Measurements from ENCODE around the gene ITIH4. TPM values are rescaled to one million over a fixed set of nuclear protein-coding genes. Genes with fewer than 3 reads are reported as not detected.

ITIH4 gene
- polyA plus RNA-seq, 1 of the 3 experiments (the other 2 are of a cell fraction), result 2.0 TPM

DNA sequence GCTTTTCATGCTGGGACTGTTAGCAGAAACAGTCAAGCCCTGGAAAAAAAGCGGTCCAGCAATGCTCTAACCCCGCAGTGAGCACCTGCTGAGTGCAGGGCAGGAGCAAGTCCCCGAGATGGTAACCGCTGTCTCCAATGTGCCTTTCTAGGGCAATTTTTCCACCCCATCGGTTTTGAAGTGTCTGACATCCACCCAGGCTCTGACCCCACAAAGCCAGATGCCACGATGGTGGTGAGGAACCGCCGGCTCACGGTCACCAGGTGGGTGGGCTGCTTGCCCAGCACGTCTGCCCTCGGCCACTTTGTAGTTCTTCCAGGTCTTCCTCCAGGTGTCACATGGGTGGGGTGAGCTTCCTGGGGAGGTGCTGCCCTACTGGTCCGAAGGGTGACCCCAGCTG, 39.1 kb downstream of the ITIH4 start (continued):
- TF ChIP-seq, protein P1, sequence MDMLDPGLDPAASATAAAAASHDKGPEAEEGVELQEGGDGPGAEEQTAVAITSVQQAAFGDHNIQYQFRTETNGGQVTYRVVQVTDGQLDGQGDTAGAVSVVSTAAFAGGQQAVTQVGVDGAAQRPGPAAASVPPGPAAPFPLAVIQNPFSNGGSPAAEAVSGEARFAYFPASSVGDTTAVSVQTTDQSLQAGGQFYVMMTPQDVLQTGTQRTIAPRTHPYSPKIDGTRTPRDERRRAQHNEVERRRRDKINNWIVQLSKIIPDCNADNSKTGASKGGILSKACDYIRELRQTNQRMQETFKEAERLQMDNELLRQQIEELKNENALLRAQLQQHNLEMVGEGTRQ (IDR thresholded peaks at IDR 0.05; ENCODE audit: borderline replicate concordance, low read depth, low read length), result no peak
- TF ChIP-seq JUND (IDR thresholded peaks at IDR 0.05), result no peak
- no peak for TF ChIP-seq EZH2phosphoT487 (IDR thresholded peaks at IDR 0.05; ENCODE audit: borderline replicate concordance, low read depth)

DNA sequence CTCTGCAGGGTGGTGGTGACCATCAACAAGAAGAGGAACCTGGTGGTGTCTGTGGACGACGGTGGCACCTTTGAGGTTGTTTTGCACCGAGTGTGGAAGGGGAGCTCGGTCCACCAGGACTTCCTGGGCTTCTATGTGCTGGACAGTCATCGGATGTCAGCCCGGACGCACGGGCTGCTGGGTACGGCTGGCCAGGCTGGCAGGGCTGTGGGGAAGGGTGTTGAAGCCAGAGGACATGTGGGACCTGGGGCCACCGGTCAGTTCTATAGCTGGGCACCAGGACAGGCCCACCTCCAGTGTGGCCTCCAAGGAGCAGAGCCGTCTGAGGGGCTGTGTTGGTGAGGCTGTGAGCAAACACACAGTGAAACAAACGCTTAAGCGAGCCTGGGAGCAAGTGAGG, 39.7 kb downstream of the ITIH4 start:
- H3K9me3 ChIP-seq, result no peaks in the 10 kb centered on the region
- H3K9ac ChIP-seq, result no peak overlapping the region
- WGBS (ENCODE audit: low lambda C conversion rate), result 76% methylated on average over 12 of the region's 13 CpGs
- ChIA-PET CTCF (interaction anchor here (1.0 to 1.9 kb wide), 3 partner anchors 9 to 24 kb away, joined by 3 to 5 read pairs (median 4); no protein-coding TSS in a partner anchor), POLR2A (no interaction called here)
- H3K27ac ChIP-seq (ENCODE audit: low read depth in 2 of 2, low read length in 1 of 2), result no peak overlapping the region
- TF ChIP-seq, protein P1 (IDR thresholded peaks at IDR 0.05; ENCODE audit: borderline replicate concordance, low read depth, low read length), result no peak
- no peak for TF ChIP-seq NFIC (IDR thresholded peaks at IDR 0.05; ENCODE audit: borderline replicate concordance)
- TF ChIP-seq SIN3A (IDR thresholded peaks at IDR 0.05; ENCODE audit: borderline replicate concordance, low read depth, low read length), result no peak
- TF ChIP-seq NRF1 (IDR thresholded peaks at IDR 0.05; ENCODE audit: low read depth, low read length), result no peak
- TF ChIP-seq MXI1 (IDR thresholded peaks at IDR 0.05; ENCODE audit: low read depth, low read length), result no peak
- no peak for TF ChIP-seq ELF1 (IDR thresholded peaks at IDR 0.05)
- no peak for TF ChIP-seq GABPA (IDR thresholded peaks at IDR 0.05; ENCODE audit: low read depth)
- no peak for TF ChIP-seq YY1 (IDR thresholded peaks at IDR 0.05; ENCODE audit: low read depth)
- TF ChIP-seq GATA2 (CRISPR knock-in tag; IDR thresholded peaks at IDR 0.05), result no peak
- no peaks in the 10 kb centered on the region for H3K79me2 ChIP-seq (ENCODE audit: insufficient read depth)
- H2AFZ ChIP-seq (ENCODE audit: low read depth), result no peak overlapping the region
- no peaks in the 10 kb centered on the region for H3K27me3 ChIP-seq (ENCODE audit: insufficient read depth)
- no peak overlapping the region for H3K4me2 ChIP-seq
- no peaks in the 10 kb centered on the region for H4K20me1 ChIP-seq (ENCODE audit: insufficient read depth)
- DNase-seq, result no peak
- no peaks in the 10 kb centered on the region for H3K36me3 ChIP-seq (replicated peaks in 1 of 2; ENCODE audit: control insufficient read depth in 1 of 2, insufficient read depth in 2 of 2, low read length in 1 of 2)
- no peaks in the 10 kb centered on the region for H3F3A ChIP-seq (replicated peaks; ENCODE audit: insufficient read depth)
- H3K4me1 ChIP-seq (ENCODE audit: control insufficient read depth in 1 of 2, insufficient read depth in 2 of 2, low read depth in 1 of 2, low read length in 1 of 2), result peaks cover 0 to 3% of the 10 kb centered on the region in 2 experiments; a peak in 1 of 4 replicates
- no peaks in the 10 kb centered on the region for H3K9me2 ChIP-seq
- no peak overlapping the region for H3K4me3 ChIP-seq (ENCODE audit: low read depth in 2 of 2, low read length in 1 of 2)

DNA sequence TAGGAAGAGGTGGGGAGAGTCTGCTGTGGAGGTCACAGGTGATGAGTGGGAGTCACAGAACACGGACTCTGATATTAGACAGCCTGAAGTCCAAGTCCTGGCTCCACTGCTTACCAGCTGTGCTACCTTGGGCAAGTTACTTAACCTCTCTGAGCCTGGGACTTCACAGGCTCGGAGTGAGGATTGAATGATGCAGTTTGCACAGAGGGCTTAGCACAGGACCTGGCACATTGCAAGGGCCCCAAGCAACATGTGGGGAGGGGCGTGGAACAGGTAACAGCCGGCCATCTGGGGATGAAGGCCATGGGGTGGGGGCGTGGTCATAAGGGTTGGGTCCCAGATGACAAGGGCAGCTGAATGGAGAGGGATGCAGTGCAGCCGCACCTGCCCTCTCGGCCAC, 40.1 kb downstream of the ITIH4 start:
- Histone ChIP-seq H4K20me1 (ENCODE audit: insufficient read depth) (no peaks in the 10 kb centered on the region), H3K4me1 (ENCODE audit: control insufficient read depth in 1 of 2, insufficient read depth in 2 of 2, low read depth in 1 of 2, low read length in 1 of 2) (peaks cover 0 to 3% of the 10 kb centered on the region in 2 experiments; a peak in 1 of 4 replicates), H3K9ac (no peak overlapping the region), H3K36me3 (replicated peaks in 1 of 2; ENCODE audit: control insufficient read depth in 1 of 2, insufficient read depth in 2 of 2, low read length in 1 of 2) (no peaks in the 10 kb centered on the region), H3K27me3 (ENCODE audit: insufficient read depth) (no peaks in the 10 kb centered on the region), H3K79me2 (ENCODE audit: insufficient read depth) (no peaks in the 10 kb centered on the region), H2AFZ (ENCODE audit: low read depth) (no peak overlapping the region), H3K9me3 (no peaks in the 10 kb centered on the region), H3K4me3 (ENCODE audit: low read depth in 2 of 2, low read length in 1 of 2) (no peak overlapping the region), H3K4me2 (no peak overlapping the region), H3F3A (replicated peaks; ENCODE audit: insufficient read depth) (no peaks in the 10 kb centered on the region), H3K9me2 (no peaks in the 10 kb centered on the region), H3K27ac (ENCODE audit: low read depth in 2 of 2, low read length in 1 of 2) (no peak overlapping the region)
- WGBS (ENCODE audit: low lambda C conversion rate), result 54% methylated on average over 5 of the region's 7 CpGs
- POLR2A ChIA-PET, result no interaction called here
- TF ChIP-seq FOXJ3 (CRISPR knock-in tag; IDR thresholded peaks at IDR 0.05) (no peak), EP300 (IDR thresholded peaks at IDR 0.05; ENCODE audit: borderline replicate concordance in 1 of 2, low read depth in 1 of 2, low read length in 1 of 2) (no peak), TEAD4 (IDR thresholded peaks at IDR 0.05; ENCODE audit: borderline replicate concordance, insufficient read depth) (no peak), RXRA (IDR thresholded peaks at IDR 0.05; ENCODE audit: borderline replicate concordance, low read depth) (no peak), CHD2 (IDR thresholded peaks at IDR 0.05; ENCODE audit: low read length, partially characterized antibody) (no peak), MXI1 (IDR thresholded peaks at IDR 0.05; ENCODE audit: low read depth, low read length) (no peak), YY1 (IDR thresholded peaks at IDR 0.05; ENCODE audit: low read depth) (no peak), GATA2 (CRISPR knock-in tag; IDR thresholded peaks at IDR 0.05) (no peak), RFX5 (IDR thresholded peaks at IDR 0.05; ENCODE audit: low read length) (no peak), EZH2phosphoT487 (IDR thresholded peaks at IDR 0.05; ENCODE audit: borderline replicate concordance, low read depth) (no peak)
- TF ChIP-seq, protein P2, sequence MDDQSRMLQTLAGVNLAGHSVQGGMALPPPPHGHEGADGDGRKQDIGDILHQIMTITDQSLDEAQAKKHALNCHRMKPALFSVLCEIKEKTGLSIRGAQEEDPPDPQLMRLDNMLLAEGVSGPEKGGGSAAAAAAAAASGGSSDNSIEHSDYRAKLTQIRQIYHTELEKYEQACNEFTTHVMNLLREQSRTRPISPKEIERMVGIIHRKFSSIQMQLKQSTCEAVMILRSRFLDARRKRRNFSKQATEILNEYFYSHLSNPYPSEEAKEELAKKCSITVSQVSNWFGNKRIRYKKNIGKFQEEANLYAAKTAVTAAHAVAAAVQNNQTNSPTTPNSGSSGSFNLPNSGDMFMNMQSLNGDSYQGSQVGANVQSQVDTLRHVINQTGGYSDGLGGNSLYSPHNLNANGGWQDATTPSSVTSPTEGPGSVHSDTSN (IDR thresholded peaks at IDR 0.05), result no peak
- TF ChIP-seq, protein P3, sequence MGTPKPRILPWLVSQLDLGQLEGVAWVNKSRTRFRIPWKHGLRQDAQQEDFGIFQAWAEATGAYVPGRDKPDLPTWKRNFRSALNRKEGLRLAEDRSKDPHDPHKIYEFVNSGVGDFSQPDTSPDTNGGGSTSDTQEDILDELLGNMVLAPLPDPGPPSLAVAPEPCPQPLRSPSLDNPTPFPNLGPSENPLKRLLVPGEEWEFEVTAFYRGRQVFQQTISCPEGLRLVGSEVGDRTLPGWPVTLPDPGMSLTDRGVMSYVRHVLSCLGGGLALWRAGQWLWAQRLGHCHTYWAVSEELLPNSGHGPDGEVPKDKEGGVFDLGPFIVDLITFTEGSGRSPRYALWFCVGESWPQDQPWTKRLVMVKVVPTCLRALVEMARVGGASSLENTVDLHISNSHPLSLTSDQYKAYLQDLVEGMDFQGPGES (IDR thresholded peaks at IDR 0.05; ENCODE audit: low read depth, low read length), result no peak
- CTCF ChIA-PET, result interaction anchor here (1.2 to 1.9 kb wide), 2 partner anchors 9 to 21 kb away, joined by 4 to 5 read pairs; no protein-coding TSS in a partner anchor
- no peak for DNase-seq

All from SK-N-SH (cell line).